Calu3 (cell line): ENCODE results near the gene IYD. TPM values are rescaled to one million over a fixed set of nuclear protein-coding genes. Genes with fewer than 3 reads are reported as not detected.

Experiments used
- Bru-seq: library from RNA; stranded (reverse); fragments of 400-500 nt; gene quantifications from one replicate; lab custom pipeline; 2021; lab: Mats Ljungman, UMichigan
- BruChase-seq, 2 experiments: library from RNA; stranded (reverse); fragments of 400-500 nt; gene quantifications; one replicate each; lab custom pipeline; 2021; lab: Mats Ljungman, UMichigan
- BruUV-seq: library from RNA; stranded (reverse); fragments of 400-500 nt; replicated peaks from 2 replicates; lab custom pipeline; 2021; lab: Mats Ljungman, UMichigan
- CTCF ChIA-PET: fragments of 300-600 bp; sonication (Branson Sonifier 250); formaldehyde crosslinking; loops from one replicate; lab custom pipeline; 2022; ENCODE audit warnings: antibody characterized with exemption; lab: Charles Lee
- DNase-seq: peaks from one replicate; pipeline ENCODE4 v3.0.0; 2022
- H3K27ac Mint-ChIP-seq: one replicate; pipeline ENCODE4 v1.8.0; 2022; ENCODE audit warnings: mixed read lengths; ENCODE audit not compliant: unreplicated experiment
- H3K27me3 Mint-ChIP-seq: one replicate; pipeline ENCODE4 v1.8.0; 2022; ENCODE audit warnings: mixed read lengths; ENCODE audit not compliant: unreplicated experiment
- H3K36me3 Mint-ChIP-seq: one replicate; pipeline ENCODE4 v1.8.0; 2022; ENCODE audit warnings: mild to moderate bottlenecking, moderate library complexity, mixed read lengths; ENCODE audit not compliant: insufficient read depth, unreplicated experiment
- H3K4me1 Mint-ChIP-seq: one replicate; pipeline ENCODE4 v1.8.0; 2022; ENCODE audit warnings: mild to moderate bottlenecking, low read depth, mixed read lengths; ENCODE audit not compliant: unreplicated experiment
- H3K4me3 Mint-ChIP-seq: one replicate; pipeline ENCODE4 v1.8.0; 2022; ENCODE audit warnings: mild to moderate bottlenecking, low read depth, moderate library complexity, mixed read lengths; ENCODE audit not compliant: unreplicated experiment
- H3K9me3 Mint-ChIP-seq: one replicate; pipeline ENCODE4 v1.8.0; 2022; ENCODE audit warnings: low read depth, mixed read lengths; ENCODE audit not compliant: unreplicated experiment
- CTCF ChIP-seq: fragments of 200-600 bp; IDR thresholded peaks from one replicate; pipeline ENCODE4 v1.8.0; 2022; ENCODE audit warnings: antibody characterized with exemption; ENCODE audit not compliant: unreplicated experiment
- intact Hi-C: fragments of 100-400 bp; cut with micrococcal nuclease; formaldehyde crosslinking; loops from one replicate; pipeline ENCODE4 v1.10.0; 2022; ENCODE audit not compliant: unreplicated experiment
- long read RNA-seq: library from polyadenylated mRNA; stranded (forward); transcript quantifications from one replicate; pipeline ENCODE4 v2.0.0, GENCODE V29; 2022
- total RNA-seq: library from RNA; stranded (reverse); gene quantifications from 2 replicates; pipeline ENCODE4 v1.2.3, GENCODE V29; 2022

IYD gene
- total RNA-seq: 0.92 and 2.0 TPM in 2 replicates
- percentile 29 among the genes with signal in this experiment for Bru-seq, nascent RNA
- BruChase-seq, experiment 1, labeled RNA remaining after a 6-hour chase: percentile 26 among the genes with signal in this experiment
- percentile 23 among the genes with signal in this experiment for BruChase-seq, experiment 2, labeled RNA remaining after a 2-hour chase
- long read RNA-seq: 0 reads

GRCh38 chr6:150368762-150369161 is at the start of gene IYD:
TSS of gene IYD (plus strand) at chr6:150369012. CDS start at chr6:150369032, 20 bp downstream.
- Mint-ChIP-seq H3K27me3 (no peaks in the 10 kb centered on the region), H3K4me3 (no peak within 1 kb of the TSS), H3K4me1 (peaks cover 9% of the 10 kb centered on the region), H3K36me3 (peaks cover 4% of the 10 kb centered on the region), H3K27ac (peak within 1 kb of the TSS; percentile 67), H3K9me3 (no peaks in the 10 kb centered on the region)
- TF ChIP-seq CTCF: no peak
- CTCF ChIA-PET: no interaction called here
- intact Hi-C loops: no loop called here
- BruUV-seq: no TSS peak
- DNase-seq: peak; percentile 30

- H3K27ac Mint-ChIP-seq: no peak overlapping the region
- H3K27me3 Mint-ChIP-seq: no peaks in the 10 kb centered on the region
- CTCF ChIA-PET: interaction anchor here (0.6 kb wide), 1 partner anchor 513 kb away, joined by 3 read pairs; no protein-coding TSS in a partner anchor
- BruUV-seq: no TSS peak
- TF ChIP-seq CTCF: no peak
- intact Hi-C loops: no loop called here
- no peaks in the 10 kb centered on the region for H3K36me3 Mint-ChIP-seq
- H3K4me1 Mint-ChIP-seq: no peaks in the 10 kb centered on the region
- no peak for DNase-seq
- no peaks in the 10 kb centered on the region for H3K9me3 Mint-ChIP-seq
- no peak overlapping the region for H3K4me3 Mint-ChIP-seq
Observed at GRCh38 chr6:150319924-150320323, 48.9 kb upstream of the IYD start.

GRCh38 chr6:150320442-150320841 is 48.4 kb upstream of the IYD start:
- CTCF ChIA-PET: interaction anchor here (0.6 kb wide), 1 partner anchor 512 kb away, joined by 3 read pairs; no protein-coding TSS in a partner anchor
- H3K9me3 Mint-ChIP-seq: no peaks in the 10 kb centered on the region
- H3K36me3 Mint-ChIP-seq: peaks cover 3% of the 10 kb centered on the region
- no peak for TF ChIP-seq CTCF
- no peak overlapping the region for H3K4me3 Mint-ChIP-seq
- H3K4me1 Mint-ChIP-seq: no peaks in the 10 kb centered on the region
- no peak for DNase-seq
- BruUV-seq: no TSS peak
- no peaks in the 10 kb centered on the region for H3K27me3 Mint-ChIP-seq
- intact Hi-C loops: no loop called here
- no peak overlapping the region for H3K27ac Mint-ChIP-seq

- Mint-ChIP-seq H3K27ac (no peak overlapping the region), H3K9me3 (no peaks in the 10 kb centered on the region), H3K4me3 (no peak overlapping the region), H3K4me1 (no peaks in the 10 kb centered on the region), H3K27me3 (no peaks in the 10 kb centered on the region), H3K36me3 (peaks cover 4% of the 10 kb centered on the region)
- no TSS peak for BruUV-seq
- no peak for DNase-seq
- intact Hi-C loops: no loop called here
- CTCF ChIA-PET: no interaction called here
- no peak for TF ChIP-seq CTCF
Observed at GRCh38 chr6:150322466-150322871, 46.3 kb upstream of the IYD start.
